Psoas muscle (tissue), 8 donors: ENCODE results near the gene TMIGD3. TPM values are rescaled to one million over a fixed set of nuclear protein-coding genes. Genes with fewer than 3 reads are reported as not detected.

Experiments used
- ATAC-seq, 4 donors: fragments of 200-7000 bp; cut with Tn5 transposase; one replicate each; pipeline ENCODE4 v1.9.1; 2020; ENCODE audit warnings: moderate library complexity in 3 of 4, mild to moderate bottlenecking in 2 of 4
- DNase-seq, 2 donors: peaks; one replicate each; pipeline ENCODE4 v3.0.0-alpha.2; 2020
- H3K27ac ChIP-seq: fragments of 200-600 bp; one replicate; pipeline ENCODE4 v1.8.0; 2022
- H3K27me3 ChIP-seq, 3 donors: fragments of 200-600 bp in 1 of 3; one replicate each; pipeline versions ENCODE4 v1.6.1 to v1.8.0; 2013 to 2022; ENCODE audit warnings: low read length in 2 of 3, mild to moderate bottlenecking in 2 of 3, moderate library complexity in 1 of 3; ENCODE audit not compliant: insufficient read depth in 3 of 3
- H3K36me3 ChIP-seq, 2 donors: fragments of 200-600 bp in 1 of 2; one replicate each; pipeline versions ENCODE4 v1.6.1 to v1.8.0; 2013 to 2022; ENCODE audit warnings: low read depth in 1 of 2, mild to moderate bottlenecking in 1 of 2, moderate library complexity in 1 of 2; ENCODE audit not compliant: insufficient read depth in 1 of 2
- H3K4me1 ChIP-seq: fragments of 200-600 bp; one replicate; pipeline ENCODE4 v1.8.0; 2022
- H3K4me3 ChIP-seq: fragments of 200-600 bp; one replicate; pipeline ENCODE4 v1.8.0; 2022; ENCODE audit warnings: mild to moderate bottlenecking
- H3K9me3 ChIP-seq: fragments of 200-600 bp; one replicate; pipeline ENCODE4 v1.8.0; 2022
- CTCF ChIP-seq: fragments of 200-600 bp; IDR thresholded peaks from one replicate; pipeline ENCODE4 v1.8.0; 2022; ENCODE audit warnings: antibody characterized with exemption
- WGBS, 3 donors: extraction: QIAGEN DNeasy Blood & Tissue Kit; methylation state at CpG; one replicate each; pipeline versions ENCODE4 v1.1.6 to v1.1.7; 2013; 5-methylcytosine and 5-hydroxymethylcytosine counted together
- intact Hi-C, 2 donors: fragments of 100-400 bp; cut with DNase I; formaldehyde crosslinking; loops; one replicate each; pipeline versions ENCODE4 v1.11.0 to v1.14.2; 2022
- polyA plus RNA-seq, 3 donors: library from polyadenylated mRNA; stranded (reverse); fragments of 200-250 nt; gene quantifications; one replicate each; pipeline ENCODE4 v1.2.3, GENCODE V29; 2013
- total RNA-seq, 4 donors: library from RNA; stranded (reverse); fragmentation: NEBNext Ultra II Directional in 2 of 4; extraction: Animal tissue kit (Norgen Biotek cat#: 25700) in 2 of 4; gene quantifications; one replicate each; pipeline versions ENCODE4 v1.2.1 to v1.2.4, GENCODE V29; 2021 to 2023
- donor health status: healthy with polysubstance abuse.
- donor health status: DM: no; HTN: no; CAD: no; lungs with moderate emphysema.
- donor health status: Bipolar disorder and iron deficiency.
- donor health status: healthy.
- donor health status: DM: yes; HTN: yes; CAD: no.
- donor health status: DM: no; HTN: no; CAD: no.
- donor health status: DM: no; HTN: no; CAD: no.
- donor health status: DM: yes; HTN: yes; CAD: no.

Gene TMIGD3
- total and polyA plus RNA-seq, 7 donors, result 0.34 to 1.1 (median 0.61) TPM

- H3K4me3 ChIP-seq, result no peak overlapping the region
These were observed 5.8 kb downstream of the TMIGD3 start for GRCh38 chr1:111497592-111497991.

GRCh38 chr1:111496398-111496797, 7.0 kb downstream of the TMIGD3 start:
- no peak for ATAC-seq
- no peak for TF ChIP-seq CTCF

More at GRCh38 chr1:111497592-111497991, 5.8 kb downstream of the TMIGD3 start:
- no peak for TF ChIP-seq CTCF
- Histone ChIP-seq H3K27me3 (peaks cover 0 to 3% (median 0%) of the 10 kb centered on the region in 3 donors), H3K36me3 (no peaks in the 10 kb centered on the region), H3K9me3 (no peaks in the 10 kb centered on the region), H3K27ac (no peak overlapping the region), H3K4me1 (no peaks in the 10 kb centered on the region)
- 59 to 62% (median 60%) methylated on average over 5 of the region's 5 CpGs for WGBS, 3 donors
- ATAC-seq (no peak), DNase-seq (no peak)
- intact Hi-C loops, result no loop called here

GRCh38 chr1:111491070-111491469, 12.4 kb downstream of the TMIGD3 start:
- Histone ChIP-seq H3K4me3 (no peak overlapping the region), H3K36me3 (no peaks in the 10 kb centered on the region), H3K27ac (no peak overlapping the region), H3K9me3 (no peaks in the 10 kb centered on the region), H3K4me1 (no peaks in the 10 kb centered on the region), H3K27me3 (peaks cover 0 to 3% (median 0%) of the 10 kb centered on the region in 3 donors)
- WGBS, 3 donors, result 76 to 80% (median 80%) methylated on average over 7 of the region's 7 CpGs
- intact Hi-C loops, result no loop called here
- TF ChIP-seq CTCF, result no peak
- DNase-seq (no peak), ATAC-seq (no peak)

More at GRCh38 chr1:111496398-111496797, 7.0 kb downstream of the TMIGD3 start:
- Histone ChIP-seq H3K27ac (no peak overlapping the region), H3K4me3 (no peak overlapping the region), H3K36me3 (no peaks in the 10 kb centered on the region), H3K4me1 (no peaks in the 10 kb centered on the region), H3K9me3 (no peaks in the 10 kb centered on the region), H3K27me3 (peaks cover 0 to 3% (median 0%) of the 10 kb centered on the region in 3 donors)
- DNase-seq, result no peak
- intact Hi-C loops, result no loop called here
- WGBS, 3 donors, result 75 to 81% (median 76%) methylated on average over 4 of the region's 4 CpGs

GRCh38 chr1:111490220-111490619, 13.2 kb downstream of the TMIGD3 start:
- H3K4me1 ChIP-seq, result no peaks in the 10 kb centered on the region
- ATAC-seq (no peak), DNase-seq (no peak)
- intact Hi-C loops, result no loop called here
- peaks cover 0 to 3% (median 0%) of the 10 kb centered on the region in 3 donors for H3K27me3 ChIP-seq
- no peak overlapping the region for H3K4me3 ChIP-seq
- no peak overlapping the region for H3K27ac ChIP-seq
- TF ChIP-seq CTCF, result no peak
- no peaks in the 10 kb centered on the region for H3K9me3 ChIP-seq
- H3K36me3 ChIP-seq, result no peaks in the 10 kb centered on the region
- WGBS, 3 donors, result 82 to 87% (median 87%) methylated on average over 4 of the region's 4 CpGs

GRCh38 chr1:111489604-111490003, 13.8 kb downstream of the TMIGD3 start:
- peak in 2 of 4 donors; percentile 33 to 52 for ATAC-seq
- DNase-seq, result no peak
- H3K36me3 ChIP-seq, result no peaks in the 10 kb centered on the region
- H3K27ac ChIP-seq, result no peak overlapping the region
- H3K4me1 ChIP-seq, result no peaks in the 10 kb centered on the region
- no peak for TF ChIP-seq CTCF
- H3K27me3 ChIP-seq, result peaks cover 0 to 3% (median 0%) of the 10 kb centered on the region in 3 donors
- WGBS, 3 donors, result 82 to 89% (median 83%) methylated on average over 4 of the region's 4 CpGs
- H3K4me3 ChIP-seq, result no peak overlapping the region
- no peaks in the 10 kb centered on the region for H3K9me3 ChIP-seq
- intact Hi-C loops, result loop anchor here in 1 of 2 donors (10.0 kb wide), 1 partner anchor 275 kb away; no protein-coding TSS in a partner anchor
